Liver (tissue), 9 donors: ENCODE measurements around the gene SLC6A8. TPM values are rescaled to one million over a fixed set of nuclear protein-coding genes. Genes with fewer than 3 reads are reported as not detected.

Source experiments
- DNase-seq: peaks from one replicate; pipeline ENCODE4 v3.0.0-alpha.2; 2017; ENCODE audit warnings: low spot score
- H3K27ac ChIP-seq, 2 donors: one replicate each; pipeline ENCODE4 v1.7.0; 2013; ENCODE audit warnings: inconsistent platforms in 2 of 2, low read length in 2 of 2, control low read depth in 1 of 2, low read depth in 1 of 2, mild to moderate bottlenecking in 1 of 2
- H3K27me3 ChIP-seq, 4 donors: one replicate each; pipeline versions ENCODE4 v1.6.1 to v1.7.0; 2013; ENCODE audit warnings: low read length in 3 of 4, inconsistent platforms in 1 of 4, mild to moderate bottlenecking in 1 of 4, moderate library complexity in 1 of 4; ENCODE audit not compliant: control insufficient read depth in 4 of 4, insufficient read depth in 4 of 4
- H3K36me3 ChIP-seq, 4 donors: one replicate each; pipeline versions ENCODE4 v1.6.1 to v1.7.0; 2013; ENCODE audit warnings: low read length in 3 of 4, mild to moderate bottlenecking in 3 of 4, low read depth in 1 of 4, moderate library complexity in 1 of 4; ENCODE audit not compliant: control insufficient read depth in 4 of 4, insufficient read depth in 3 of 4
- H3K4me1 ChIP-seq, 4 donors: one replicate each; pipeline versions ENCODE4 v1.6.1 to v1.7.0; 2013; ENCODE audit warnings: low read length in 3 of 4, mild to moderate bottlenecking in 3 of 4, moderate library complexity in 1 of 4; ENCODE audit not compliant: control insufficient read depth in 4 of 4, insufficient read depth in 4 of 4
- H3K4me3 ChIP-seq, 3 donors: one replicate each; pipeline versions ENCODE4 v1.6.1 to v1.7.0; 2013; ENCODE audit warnings: low read length in 3 of 3, control low read depth in 1 of 3, low read depth in 1 of 3, mild to moderate bottlenecking in 1 of 3
- H3K9ac ChIP-seq, 2 donors: one replicate each; pipeline ENCODE4 v1.7.0; 2013; ENCODE audit warnings: low read length in 2 of 2, mild to moderate bottlenecking in 2 of 2, moderate library complexity in 2 of 2, control low read depth in 1 of 2, low read depth in 1 of 2
- H3K9me3 ChIP-seq, 4 donors: one replicate each; pipeline versions ENCODE4 v1.6.1 to v1.7.0; 2013; ENCODE audit warnings: low read length in 3 of 4; ENCODE audit not compliant: control insufficient read depth in 4 of 4
- ATF3 ChIP-seq: IDR thresholded peaks from 2 replicates; pipeline ENCODE4 v1.6.1; 2016; ENCODE audit warnings: antibody characterized with exemption
- CTCF ChIP-seq: fragments of 150-350 bp; IDR thresholded peaks from 2 replicates; pipeline ENCODE4 v1.5.1; 2017; ENCODE audit warnings: improper control_type of control experiment, low read depth, low read length; ENCODE audit not compliant: missing input control
- EGR1 ChIP-seq, 2 donors: IDR thresholded peaks; 2 replicates each; pipeline ENCODE4 v1.6.1; 2016 to 2018; ENCODE audit warnings: antibody characterized with exemption in 2 of 2, low read depth in 2 of 2
- FOXA1 ChIP-seq: IDR thresholded peaks from 2 replicates; pipeline ENCODE4 v1.6.1; 2016; ENCODE audit warnings: antibody characterized with exemption
- FOXA2 ChIP-seq: IDR thresholded peaks from 2 replicates; pipeline ENCODE4 v1.6.1; 2016; ENCODE audit warnings: antibody characterized with exemption
- GABPA ChIP-seq, 2 donors: IDR thresholded peaks in 1 of 2; conservative IDR thresholded peaks in 1 of 2; 2 replicates each; pipeline ENCODE4 v1.6.1; 2016; ENCODE audit warnings: antibody characterized with exemption in 2 of 2, mild to moderate bottlenecking in 1 of 2, moderate library complexity in 1 of 2
- HNF4A ChIP-seq, 2 donors: conservative IDR thresholded peaks; 2 replicates each; pipeline ENCODE4 v1.6.1; 2016; ENCODE audit warnings: antibody characterized with exemption in 2 of 2, mild to moderate bottlenecking in 2 of 2
- HNF4G ChIP-seq: IDR thresholded peaks from 2 replicates; pipeline ENCODE4 v1.6.1; 2016; ENCODE audit warnings: antibody characterized with exemption
- JUND ChIP-seq, 2 donors: IDR thresholded peaks; 2 replicates each; pipeline ENCODE4 v1.6.1; 2016; ENCODE audit warnings: antibody characterized with exemption in 2 of 2
- MAX ChIP-seq: IDR thresholded peaks from 2 replicates; pipeline ENCODE4 v1.6.1; 2016; ENCODE audit warnings: antibody characterized with exemption
- NR2F2 ChIP-seq: IDR thresholded peaks from 2 replicates; pipeline ENCODE4 v1.6.1; 2016; ENCODE audit warnings: antibody characterized with exemption
- RAD21 ChIP-seq, 2 donors: IDR thresholded peaks; 2 replicates each; pipeline ENCODE4 v1.6.1; 2016; ENCODE audit warnings: antibody characterized with exemption in 2 of 2, mild to moderate bottlenecking in 2 of 2
- REST ChIP-seq: IDR thresholded peaks from 2 replicates; pipeline ENCODE4 v1.6.1; 2016; ENCODE audit warnings: antibody characterized with exemption, mild to moderate bottlenecking
- RXRA ChIP-seq, 2 donors: IDR thresholded peaks; 2 replicates each; pipeline ENCODE4 v1.6.1; 2017 to 2018; ENCODE audit warnings: antibody characterized with exemption in 2 of 2, mild to moderate bottlenecking in 1 of 2
- SP1 ChIP-seq: IDR thresholded peaks from 2 replicates; pipeline ENCODE4 v1.6.1; 2018; ENCODE audit warnings: antibody characterized with exemption, mild to moderate bottlenecking
- TAF1 ChIP-seq: conservative IDR thresholded peaks from 2 replicates; pipeline ENCODE4 v1.6.1; 2016; ENCODE audit warnings: antibody characterized with exemption, mild to moderate bottlenecking
- YY1 ChIP-seq: IDR thresholded peaks from 2 replicates; pipeline ENCODE4 v1.6.1; 2016; ENCODE audit warnings: antibody characterized with exemption, mild to moderate bottlenecking
- ZBTB33 ChIP-seq: IDR thresholded peaks from 2 replicates; pipeline ENCODE4 v1.6.1; 2016; ENCODE audit warnings: antibody characterized with exemption
- WGBS: extraction: QIAGEN DNeasy Blood & Tissue Kit; methylation state at CpG from one replicate; pipeline ENCODE4 v1.1.7; 2013; 5-methylcytosine and 5-hydroxymethylcytosine counted together
- polyA plus RNA-seq, 2 donors: library from polyadenylated mRNA; stranded (reverse) in 1 of 2; unstranded in 1 of 2; fragments of 200-250 nt in 1 of 2; fragments of >200 nt in 1 of 2; fragmentation: Nextera tagmentation in 1 of 2; extraction: Ambion mirVana in 1 of 2; gene quantifications; one replicate each; pipeline versions ENCODE4 v1.2.1 to v1.2.3, GENCODE V29; 2013 to 2015
- total RNA-seq, 2 donors: library from RNA; depleted of rRNA; stranded (reverse); fragments of >200 nt; gene quantifications; one replicate each; pipeline ENCODE4 v1.2.3, GENCODE V29; 2014
- donor health status: healthy.
- donor health status: healthy.
- donor health status: healthy.
- donor health status: healthy.
- donor health status: healthy.

Gene SLC6A8
- total and polyA plus RNA-seq, 4 donors = 0.25 to 44.4 (median 1.4) TPM

GRCh38 chrX:153645151-153645550 is 42.6 kb upstream of the SLC6A8 start:
- WGBS = 44% methylated on average over 6 of the region's 6 CpGs
- no peak overlapping the region for H3K9ac ChIP-seq
- no peak for TF ChIP-seq GABPA (IDR thresholded peaks at IDR 0.05 in 1 of 2, conservative IDR thresholded peaks at IDR 0.05 in 1 of 2)
- TF ChIP-seq SP1 = no peak
- TF ChIP-seq RXRA (IDR thresholded peaks at IDR 0.05) = no peak
- TF ChIP-seq HNF4G = no peak
- TF ChIP-seq YY1 = no peak
- TF ChIP-seq MAX = no peak
- TF ChIP-seq CTCF = no peak
- TF ChIP-seq JUND (IDR thresholded peaks at IDR 0.05) = no peak
- TF ChIP-seq FOXA2 = no peak
- TF ChIP-seq RAD21 (IDR thresholded peaks at IDR 0.05) = no peak
- no peak for TF ChIP-seq ATF3
- no peak for TF ChIP-seq TAF1
- TF ChIP-seq FOXA1 = no peak
- TF ChIP-seq HNF4A (conservative IDR thresholded peaks at IDR 0.05) = no peak
- TF ChIP-seq EGR1 (IDR thresholded peaks at IDR 0.05; ENCODE audit: low read depth in 2 of 2) = no peak
- TF ChIP-seq NR2F2 = no peak
- TF ChIP-seq ZBTB33 = no peak
- TF ChIP-seq REST = no peak
- H3K4me3 ChIP-seq = no peak overlapping the region
- H3K27ac ChIP-seq = no peak overlapping the region
- H3K36me3 ChIP-seq = no peaks in the 10 kb centered on the region
- H3K27me3 ChIP-seq = peaks cover 0 to 7% (median under 1%) of the 10 kb centered on the region in 4 donors
- H3K4me1 ChIP-seq = peaks cover 7 to 19% (median 7%) of the 10 kb centered on the region in 4 donors
- no peak for DNase-seq
- no peaks in the 10 kb centered on the region for H3K9me3 ChIP-seq
